ENCODE results near the gene WIPF3.
A peak's percentile ranks its signal among the peaks of the same experiment; 100 is the strongest.
"Not testable (repeated sequence)": the region's sequence is repeated elsewhere in the genome, so short reads cannot be mapped to it uniquely, and the experiment has no call there.

WIPF3 gene

DNA sequence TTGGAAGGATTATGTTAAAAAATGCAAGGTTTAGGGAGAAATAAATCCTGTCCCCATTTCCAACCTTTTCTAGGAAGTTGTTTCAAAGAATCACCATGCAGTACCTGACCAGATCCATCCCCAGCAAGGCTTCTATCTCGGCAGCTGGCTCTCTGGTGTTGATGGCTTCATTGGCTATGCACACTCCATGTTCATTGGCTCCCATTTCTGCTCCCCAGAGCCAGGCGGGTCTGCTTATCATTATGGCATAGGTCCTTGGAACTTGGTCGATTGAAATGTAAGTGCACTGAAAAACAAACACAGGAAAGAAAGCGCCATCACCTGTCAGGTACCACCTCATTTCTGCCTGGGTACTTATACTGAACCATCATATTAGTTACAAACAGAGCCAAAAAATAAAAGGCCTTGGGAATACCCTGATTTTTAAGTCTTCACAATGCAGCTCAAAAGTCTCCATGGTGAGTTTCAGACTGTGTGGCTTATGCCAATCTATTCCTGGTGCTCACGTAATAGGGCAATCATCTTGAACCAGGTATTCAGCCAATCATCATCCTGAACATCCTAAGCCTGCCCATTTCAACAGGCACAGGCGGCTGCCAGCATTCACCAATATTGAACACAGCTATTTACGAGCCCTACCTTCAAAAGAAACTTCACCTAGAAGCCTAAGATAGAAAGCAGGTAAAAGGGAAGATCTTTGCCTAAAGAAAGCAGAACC is 148.9 kb downstream of the WIPF3 start:
- no peak for DNase-seq (ENCODE audit: low spot score)

GRCh38 chr7:29955799-29956486 is 149.6 kb downstream of the WIPF3 start:
- peak; percentile 3 for DNase-seq (ENCODE audit: low spot score)

DNA sequence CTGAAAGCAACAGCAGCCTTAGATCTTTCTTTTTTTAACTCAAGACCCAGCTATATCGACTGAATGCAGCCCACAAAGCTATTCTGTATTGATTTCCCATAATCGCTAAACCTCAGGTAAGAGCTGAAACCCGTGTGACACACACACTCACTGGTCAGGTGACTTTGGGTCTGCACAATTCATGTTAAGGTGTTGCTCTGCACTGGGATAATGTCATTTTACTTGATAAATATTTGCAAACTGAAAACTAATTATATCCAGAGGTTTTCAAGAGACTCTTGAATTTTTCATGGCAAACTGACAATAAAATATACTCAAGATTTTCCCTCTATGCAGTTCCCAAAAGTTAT is 150.2 kb downstream of the WIPF3 start:
- DNase-seq (ENCODE audit: low spot score): no peak

GRCh38 chr7:29957521-29958310 is 151.4 kb downstream of the WIPF3 start:
- no peak for DNase-seq (ENCODE audit: low spot score)

- DNase-seq (ENCODE audit: low spot score): no peak
Measured at GRCh38 chr7:29958667-29959358, 152.5 kb downstream of the WIPF3 start.

DNA sequence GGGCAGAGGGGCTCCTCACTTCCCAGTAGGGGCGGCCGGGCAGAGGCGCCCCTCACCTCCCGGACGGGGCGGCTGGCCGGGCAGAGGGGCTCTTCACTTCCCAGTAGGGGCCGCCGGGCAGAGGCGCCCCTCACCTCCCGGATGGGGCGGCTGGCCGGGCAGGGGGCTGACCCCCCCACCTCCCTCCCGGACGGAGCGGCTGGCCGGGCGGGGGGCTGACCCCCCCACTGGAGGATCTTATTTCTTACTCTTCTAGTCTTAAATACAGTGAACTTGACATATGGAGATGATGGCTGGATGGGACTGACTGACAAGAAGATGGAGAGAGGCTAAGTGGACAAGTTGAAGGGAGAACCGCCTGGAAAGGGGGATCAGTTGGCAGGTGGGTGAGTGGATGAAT is 155.3 kb downstream of the WIPF3 start:
- DNase-seq (ENCODE audit: low spot score): not testable (repeated sequence)

- DNase-seq (ENCODE audit: low spot score): no peak
Measured at GRCh38 chr7:29962035-29962434, 155.7 kb downstream of the WIPF3 start.

- DNase-seq (ENCODE audit: low spot score): no peak
Measured at GRCh38 chr7:29965030-29965429, 158.7 kb downstream of the WIPF3 start.

Data from CD4-positive, alpha-beta T cell treated with Interleukin-15 for 4 hours (primary cell).